HG03571 (cell line): ENCODE measurements around the gene SDCBP2.

Experiments used
- ATAC-seq: cut with Tn5 transposase; IDR thresholded peaks from one replicate; pipeline ENCODE4 v1.9.1; 2021; ENCODE audit not compliant: unreplicated experiment

The SDCBP2 gene

DNA sequence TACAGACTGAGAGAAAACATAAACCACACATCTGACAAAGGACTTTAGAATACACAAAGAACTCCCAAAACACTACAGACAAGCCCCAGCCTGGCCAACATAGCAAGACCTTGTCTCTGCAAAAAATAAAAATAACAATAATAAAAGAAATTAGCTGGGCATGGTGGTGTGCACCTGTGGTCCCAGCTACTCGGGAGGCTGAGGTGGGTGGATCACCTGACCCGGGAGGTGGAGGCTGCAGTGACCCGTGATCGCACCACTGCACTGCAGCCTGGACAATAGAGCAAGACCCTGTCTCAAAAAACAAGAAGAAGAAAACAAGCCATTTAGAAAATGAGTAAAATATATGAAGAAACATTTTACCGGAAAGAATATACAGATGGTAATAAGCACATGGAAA lies 13.1 kb downstream of the SDCBP2 start:
- no peak for ATAC-seq

DNA sequence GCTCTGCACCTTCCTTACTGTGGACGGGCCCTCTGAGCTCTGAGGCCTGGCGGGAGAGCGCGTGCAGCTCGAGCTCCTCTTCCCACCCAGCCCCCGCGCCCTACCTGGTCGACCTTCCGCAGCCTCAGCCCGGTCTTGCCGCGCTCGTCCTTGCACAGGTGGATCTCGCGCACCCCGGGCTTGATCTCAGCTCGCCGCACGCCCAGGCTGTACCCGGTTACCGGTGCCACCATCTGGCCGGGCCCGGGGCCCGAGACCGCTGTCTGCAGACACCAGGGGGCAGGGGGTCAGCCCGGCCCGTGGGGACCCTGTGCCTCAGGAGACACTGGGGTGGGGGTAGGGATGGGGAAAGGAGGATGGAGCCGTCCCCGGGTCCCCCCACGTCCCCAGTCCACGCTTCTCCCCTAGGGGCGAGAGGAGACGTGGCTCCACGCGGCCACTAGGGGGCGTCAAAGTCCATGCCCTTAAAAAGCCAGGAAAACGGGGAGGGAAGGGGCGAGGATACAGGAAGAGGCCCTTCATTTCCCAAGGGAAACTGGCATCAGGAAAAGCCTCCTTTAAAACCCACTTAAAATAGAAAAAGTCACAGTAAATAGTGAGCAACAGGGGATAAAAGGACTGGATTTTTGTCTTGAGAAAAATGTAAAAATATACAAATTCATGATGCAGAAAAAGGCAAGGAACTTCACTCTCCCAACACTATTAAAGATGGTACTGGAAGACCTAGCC lies 15.5 kb downstream of the SDCBP2 start:
- ATAC-seq, result no peak

DNA sequence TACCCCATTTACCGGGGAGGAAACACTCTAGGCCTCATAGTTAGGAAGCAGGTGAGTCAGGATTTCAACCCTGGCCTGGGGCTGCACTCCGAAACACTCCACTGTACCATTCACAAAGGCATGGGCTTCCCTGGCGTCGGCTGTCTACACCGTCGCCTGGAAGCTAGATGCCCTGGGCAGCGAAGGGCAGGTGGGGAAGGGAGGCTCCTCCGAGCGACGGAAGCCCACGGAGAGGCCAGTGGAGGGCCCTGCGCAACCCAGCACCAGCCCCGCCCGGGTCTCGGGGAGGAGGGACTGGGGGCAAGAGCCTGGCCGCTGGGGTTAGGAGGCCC lies 16.1 kb downstream of the SDCBP2 start:
- no peak for ATAC-seq

DNA sequence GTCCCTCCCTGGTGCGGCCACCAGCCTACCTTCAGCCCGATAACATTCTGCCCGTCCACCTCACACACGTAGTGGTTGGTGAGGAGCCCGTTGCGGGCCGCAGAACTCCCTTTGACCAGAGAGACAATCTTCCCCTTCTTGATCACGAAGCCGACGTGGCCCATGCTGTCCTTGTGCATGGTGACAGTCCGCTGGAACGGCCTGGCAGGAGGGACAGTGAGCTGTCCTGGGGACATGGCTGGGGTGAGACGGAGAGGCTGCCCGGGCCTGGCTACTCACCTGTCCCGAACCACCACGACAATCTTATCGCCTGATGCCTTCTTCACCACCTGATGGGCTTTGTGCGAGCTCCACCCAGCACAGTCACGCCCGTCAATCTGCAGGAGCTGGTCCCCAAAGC lies 16.6 kb downstream of the SDCBP2 start:
- no peak for ATAC-seq

DNA sequence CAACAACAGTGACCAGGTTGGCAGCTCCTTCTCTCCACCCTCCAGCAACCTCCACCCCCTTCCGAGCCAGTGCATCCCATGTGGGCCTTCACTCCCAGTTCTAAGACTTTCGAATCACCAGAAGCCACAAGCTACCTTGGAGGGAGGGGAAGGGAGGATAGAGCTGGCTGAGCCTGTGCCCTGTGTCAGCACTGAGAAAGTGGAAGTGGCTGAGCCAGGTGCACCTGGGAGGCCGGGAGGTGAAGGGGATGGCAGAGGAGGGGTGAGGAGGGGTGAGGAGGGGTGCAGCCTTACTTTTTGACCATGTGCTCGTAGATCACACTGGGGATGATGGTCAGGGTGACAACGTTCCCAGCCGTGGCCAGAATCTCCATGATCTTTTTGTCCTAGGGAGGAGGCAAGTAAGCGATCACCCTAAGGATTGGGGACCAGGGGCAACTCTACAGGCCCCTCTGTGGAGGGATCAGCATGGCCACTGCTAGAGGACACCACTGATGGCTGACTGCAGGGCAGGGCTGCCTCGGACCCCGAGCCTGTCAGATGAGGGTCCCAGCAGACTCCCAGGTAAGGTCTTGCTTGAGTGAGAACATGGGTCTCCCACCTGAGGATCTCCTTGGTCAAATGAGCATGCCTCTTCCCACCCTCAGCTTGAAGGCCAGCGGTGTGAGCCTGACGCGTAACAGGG lies 18.3 kb downstream of the SDCBP2 start:
- ATAC-seq, result no peak

DNA sequence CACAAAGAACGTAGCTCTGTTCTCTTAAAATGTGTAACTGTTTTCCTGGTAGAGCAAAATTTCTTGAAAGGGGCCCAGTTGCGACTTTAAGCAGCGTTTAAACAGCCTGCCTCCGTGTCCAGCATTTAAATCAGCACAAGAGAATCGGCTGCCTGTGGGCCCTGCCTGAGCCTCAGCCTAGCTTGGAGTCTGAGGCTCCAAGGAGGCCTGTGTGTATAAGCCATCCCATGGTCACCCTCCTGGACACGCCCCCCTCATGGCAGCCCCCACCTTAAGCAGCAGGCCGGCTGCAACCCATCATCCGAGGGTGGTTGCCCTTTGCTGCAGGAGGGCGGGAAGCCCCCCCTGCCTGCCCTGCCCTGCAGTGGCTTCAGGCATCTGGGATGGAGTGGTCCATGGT lies 18.9 kb downstream of the SDCBP2 start:
- ATAC-seq, result no peak

DNA sequence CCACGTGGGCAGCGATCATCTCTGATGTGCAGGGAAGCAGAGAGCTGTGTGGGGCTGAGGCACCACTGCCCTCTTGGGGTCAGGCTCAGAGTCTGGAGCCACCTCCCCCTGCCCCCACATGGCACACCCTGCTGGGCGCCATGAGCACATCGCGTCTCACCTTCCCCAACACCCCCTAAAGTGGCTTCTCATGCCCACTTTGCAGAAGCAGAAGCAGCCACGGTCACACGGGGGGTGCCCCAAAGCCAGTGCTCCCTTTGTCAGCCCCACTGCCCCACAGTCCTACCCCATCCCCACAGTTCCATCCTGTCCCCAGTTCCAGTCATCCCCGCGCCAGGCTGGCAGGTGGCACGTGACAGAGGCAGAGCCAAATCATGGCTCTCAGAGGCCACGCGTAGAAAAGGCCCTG lies 19.5 kb downstream of the SDCBP2 start:
- ATAC-seq, result no peak

DNA sequence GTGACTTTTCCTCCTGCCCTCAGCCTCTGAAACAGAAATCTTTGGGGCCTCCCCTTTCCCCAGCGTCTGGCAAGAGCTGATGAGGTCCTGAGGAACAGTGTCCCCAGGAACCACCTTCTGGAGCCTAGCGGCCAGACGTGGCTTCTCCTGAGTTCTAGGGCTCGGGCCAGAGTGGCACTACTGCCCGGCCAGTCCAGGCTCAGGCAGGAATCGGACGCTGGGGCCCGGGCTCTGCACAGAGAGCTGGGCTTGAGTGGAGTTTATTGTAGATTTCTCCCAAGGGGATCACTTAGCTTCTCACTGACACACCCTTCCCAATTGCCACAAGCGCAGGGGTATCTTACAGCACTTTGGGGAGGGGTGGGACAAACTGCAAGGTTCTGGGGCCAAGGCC lies 20.2 kb downstream of the SDCBP2 start:
- ATAC-seq, result no peak

DNA sequence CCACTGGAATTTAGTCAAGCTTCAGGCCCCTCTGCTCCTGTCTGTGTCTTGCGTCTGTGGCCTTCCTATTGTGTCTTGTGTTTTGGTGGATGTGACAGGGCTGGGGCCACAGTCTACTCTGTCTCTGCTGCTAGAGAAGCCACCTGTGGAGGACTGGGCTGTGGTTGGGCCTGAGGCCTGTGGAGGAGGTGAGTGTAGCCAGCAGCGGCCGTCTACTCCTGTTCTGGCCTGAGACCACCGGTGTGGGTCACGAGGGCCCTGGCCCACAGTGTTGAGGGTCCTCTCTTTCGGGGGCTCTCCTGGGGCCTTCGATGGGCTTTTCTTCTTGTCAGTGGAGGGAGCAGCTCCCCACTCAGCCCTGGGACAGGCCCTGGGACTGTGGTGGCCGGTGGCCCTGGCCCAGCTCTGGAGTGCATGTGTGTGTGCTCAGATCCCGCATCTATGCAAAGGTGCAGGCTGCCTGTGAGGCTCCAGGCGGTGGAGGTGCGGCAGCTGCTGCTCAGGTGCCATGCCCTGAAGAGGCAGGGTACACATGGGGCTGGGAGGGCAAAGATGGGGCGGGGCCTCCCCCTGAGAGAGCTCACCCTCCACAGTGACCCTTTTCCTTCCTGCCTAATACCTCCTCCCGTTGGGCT lies 20.8 kb downstream of the SDCBP2 start:
- no peak for ATAC-seq

DNA sequence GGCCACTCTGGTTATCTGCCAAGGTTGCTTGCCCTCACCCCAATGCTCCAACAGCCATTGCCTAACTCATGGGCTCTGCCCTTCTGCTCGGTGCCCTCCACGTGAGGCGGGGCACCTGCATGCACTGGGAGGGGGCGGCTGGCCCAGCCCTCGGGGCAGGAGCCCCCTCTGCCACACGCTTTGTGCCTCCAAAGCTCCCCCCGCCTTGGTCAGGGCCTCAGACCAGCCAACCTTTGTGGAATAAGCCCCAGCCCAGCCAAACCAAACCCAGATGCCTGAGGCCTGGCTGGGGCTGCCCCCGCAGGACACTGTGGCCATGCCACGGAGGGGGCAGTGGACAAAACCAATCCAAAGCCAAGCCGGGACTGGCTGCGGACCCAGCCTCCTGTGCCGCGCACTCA lies 21.4 kb downstream of the SDCBP2 start:
- no peak for ATAC-seq

DNA sequence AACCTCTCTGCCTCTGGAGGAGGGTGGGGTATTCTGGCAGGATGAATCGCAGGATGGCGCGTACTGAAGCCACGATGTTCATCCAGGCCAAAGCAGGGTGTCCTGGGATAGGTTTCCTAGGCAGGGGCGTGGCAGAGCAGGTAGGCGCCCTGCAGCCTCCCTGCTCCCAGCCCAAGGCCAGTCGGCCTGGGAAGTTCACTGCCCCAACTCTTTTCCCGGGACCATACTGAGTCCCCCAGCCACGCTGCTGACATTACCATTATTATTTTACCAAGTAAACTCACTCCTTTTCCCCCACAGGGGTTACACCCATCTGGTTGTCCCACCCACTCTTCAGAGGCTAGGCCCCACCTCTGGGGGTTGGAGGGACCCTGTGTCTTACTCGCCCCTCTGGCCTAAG lies 21.8 kb downstream of the SDCBP2 start:
- no peak for ATAC-seq

DNA sequence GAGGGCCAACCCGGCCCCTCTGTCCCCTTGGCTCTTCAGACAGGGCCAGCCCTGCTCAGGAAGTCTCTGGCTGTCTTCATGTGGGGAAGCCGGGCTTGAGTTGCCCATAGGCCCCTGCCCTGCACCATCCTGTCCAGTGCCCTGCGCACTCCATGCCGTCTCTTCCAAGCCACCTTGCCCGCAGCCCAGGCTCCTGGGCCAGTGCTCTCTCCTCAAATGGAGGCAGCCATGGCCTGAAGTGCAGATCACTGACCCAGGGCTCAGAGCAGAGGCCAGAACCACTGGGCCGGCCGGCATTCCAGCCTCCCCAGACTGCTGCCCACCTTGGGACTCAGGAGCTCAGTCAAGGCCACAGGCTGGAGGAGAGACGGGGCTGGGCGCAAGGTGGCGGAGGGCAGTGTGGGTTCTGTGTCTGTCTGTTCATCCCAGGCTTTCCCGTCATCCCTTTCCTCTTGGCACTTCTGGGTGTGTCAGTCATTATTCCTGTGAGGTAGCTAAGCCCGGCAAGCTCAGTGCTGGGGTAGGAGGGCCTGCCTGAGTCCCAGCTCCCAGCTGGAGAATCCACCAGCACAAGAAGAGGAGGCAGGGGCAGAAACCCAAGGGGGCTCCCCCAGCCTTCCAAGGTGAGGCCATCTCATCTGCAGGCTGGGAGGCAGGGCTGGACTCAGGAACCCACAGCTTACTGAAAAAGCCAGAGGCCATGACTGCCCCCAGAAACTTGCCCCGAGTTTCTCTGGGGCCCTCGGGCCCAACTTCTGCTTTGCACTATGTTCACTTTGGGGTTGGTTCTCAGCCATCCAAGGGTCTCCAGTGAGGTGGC lies 22.4 kb downstream of the SDCBP2 start:
- no peak for ATAC-seq

DNA sequence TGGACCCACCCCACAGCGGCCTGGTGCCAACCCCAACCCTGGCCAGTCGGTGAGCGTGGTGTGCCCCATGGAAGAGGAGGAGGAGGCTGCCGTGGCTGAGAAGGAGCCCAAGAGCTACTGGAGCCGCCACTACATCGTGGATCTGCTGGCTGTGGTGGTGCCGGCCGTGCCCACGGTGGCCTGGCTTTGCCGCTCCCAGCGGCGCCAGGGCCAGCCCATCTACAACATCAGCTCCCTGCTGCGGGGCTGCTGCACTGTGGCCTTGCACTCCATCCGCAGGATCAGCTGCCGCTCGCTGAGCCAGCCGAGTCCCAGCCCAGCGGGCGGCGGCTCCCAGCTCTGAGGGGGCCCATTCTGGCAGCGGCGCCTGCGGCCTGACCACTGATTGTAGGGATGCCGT lies 23.2 kb downstream of the SDCBP2 start:
- no peak for ATAC-seq

DNA sequence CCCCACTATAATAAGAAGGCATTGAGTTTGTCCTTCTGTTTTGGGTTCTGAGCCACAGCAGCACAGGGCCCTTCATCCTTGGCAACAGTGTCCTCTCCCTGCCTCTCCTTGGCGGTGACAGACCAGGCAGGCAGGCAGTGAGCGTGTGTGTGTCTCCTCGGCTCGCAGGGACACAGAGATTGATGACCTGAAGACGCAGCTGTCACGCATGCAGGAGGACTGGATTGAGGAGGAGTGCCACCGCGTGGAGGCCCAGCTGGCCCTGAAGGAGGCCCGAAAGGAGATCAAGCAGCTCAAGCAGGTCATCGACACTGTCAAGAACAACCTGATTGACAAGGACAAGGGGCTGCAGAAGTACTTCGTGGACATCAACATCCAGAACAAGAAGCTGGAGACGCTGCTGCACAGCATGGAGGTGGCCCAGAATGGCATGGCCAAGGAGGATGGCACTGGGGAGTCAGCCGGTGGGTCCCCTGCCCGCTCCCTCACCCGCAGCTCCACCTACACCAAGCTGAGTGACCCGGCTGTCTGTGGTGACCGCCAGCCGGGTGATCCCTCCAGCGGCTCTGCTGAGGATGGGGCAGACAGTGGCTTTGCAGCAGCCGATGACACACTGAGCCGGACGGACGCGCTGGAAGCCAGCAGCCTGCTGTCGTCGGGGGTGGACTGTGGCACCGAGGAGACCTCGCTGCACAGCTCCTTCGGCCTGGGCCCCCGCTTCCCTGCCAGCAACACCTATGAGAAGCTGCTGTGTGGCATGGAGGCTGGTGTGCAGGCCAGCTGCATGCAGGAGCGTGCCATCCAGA lies 24.0 kb downstream of the SDCBP2 start:
- ATAC-seq, result no peak

DNA sequence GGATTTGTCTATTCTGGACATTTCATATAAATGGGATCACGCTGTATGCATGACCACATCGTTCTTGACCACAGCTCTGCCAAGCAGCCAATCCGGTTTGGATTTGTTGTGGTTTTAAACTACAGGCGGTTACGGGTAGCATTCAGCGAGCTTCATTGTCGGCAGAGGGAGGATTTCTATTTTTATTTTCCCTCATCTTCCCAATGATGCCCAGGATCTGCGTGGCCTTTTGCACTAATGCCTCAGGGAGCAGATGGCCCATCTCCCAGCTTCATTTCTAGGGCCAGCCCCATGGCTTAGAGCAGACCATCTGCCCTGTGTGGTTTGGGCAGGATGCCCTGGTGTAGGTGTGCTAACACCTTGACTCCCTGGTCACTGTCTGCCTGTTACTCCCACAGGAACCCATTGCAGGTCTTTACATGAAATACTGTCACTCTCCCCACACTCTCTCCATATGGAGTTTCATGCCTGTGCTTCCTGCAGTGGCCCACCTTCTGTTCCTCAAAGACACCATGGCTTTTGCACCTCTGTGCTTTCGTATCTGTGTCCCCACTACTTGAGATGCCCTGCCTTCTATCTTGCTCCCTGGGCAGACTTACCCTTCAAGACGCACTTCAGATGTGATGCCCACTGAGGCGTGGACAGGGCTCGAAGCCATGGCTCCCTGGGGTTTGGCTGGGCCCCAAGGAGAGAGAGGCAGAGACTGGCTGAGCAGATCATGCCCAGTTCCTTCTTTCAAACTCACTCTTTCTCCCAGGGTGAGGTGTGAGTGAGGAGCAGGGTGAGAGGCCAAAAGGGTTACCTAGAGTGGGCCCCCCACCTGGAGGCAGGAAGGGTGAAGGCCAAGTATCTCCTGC lies 26.0 kb downstream of the SDCBP2 start:
- ATAC-seq, result no peak

DNA sequence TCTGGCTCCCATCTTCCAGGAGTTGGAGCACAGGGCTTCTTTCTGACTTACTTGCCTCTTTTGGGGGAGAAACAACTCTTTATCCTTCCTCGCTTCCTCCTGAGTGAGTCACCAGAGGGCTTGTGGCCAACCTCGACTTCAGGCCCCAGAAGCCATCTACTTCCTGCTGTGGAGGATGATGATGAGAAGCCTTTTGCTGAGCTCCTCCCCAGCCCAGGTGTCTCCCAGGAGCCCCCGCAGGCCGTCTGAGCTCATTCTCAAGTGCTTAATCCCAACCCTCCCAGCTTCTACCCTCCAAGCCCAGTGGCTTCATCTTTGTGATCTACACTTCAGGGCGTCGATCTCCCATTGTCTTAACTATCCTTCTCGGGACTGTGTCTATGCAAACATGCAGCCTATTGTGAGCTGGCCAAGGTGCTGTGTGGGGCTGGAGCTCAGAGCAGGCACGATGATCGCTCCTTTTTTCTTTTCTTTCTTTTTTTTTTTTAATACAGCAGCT lies 27.9 kb downstream of the SDCBP2 start:
- ATAC-seq, result no peak

DNA sequence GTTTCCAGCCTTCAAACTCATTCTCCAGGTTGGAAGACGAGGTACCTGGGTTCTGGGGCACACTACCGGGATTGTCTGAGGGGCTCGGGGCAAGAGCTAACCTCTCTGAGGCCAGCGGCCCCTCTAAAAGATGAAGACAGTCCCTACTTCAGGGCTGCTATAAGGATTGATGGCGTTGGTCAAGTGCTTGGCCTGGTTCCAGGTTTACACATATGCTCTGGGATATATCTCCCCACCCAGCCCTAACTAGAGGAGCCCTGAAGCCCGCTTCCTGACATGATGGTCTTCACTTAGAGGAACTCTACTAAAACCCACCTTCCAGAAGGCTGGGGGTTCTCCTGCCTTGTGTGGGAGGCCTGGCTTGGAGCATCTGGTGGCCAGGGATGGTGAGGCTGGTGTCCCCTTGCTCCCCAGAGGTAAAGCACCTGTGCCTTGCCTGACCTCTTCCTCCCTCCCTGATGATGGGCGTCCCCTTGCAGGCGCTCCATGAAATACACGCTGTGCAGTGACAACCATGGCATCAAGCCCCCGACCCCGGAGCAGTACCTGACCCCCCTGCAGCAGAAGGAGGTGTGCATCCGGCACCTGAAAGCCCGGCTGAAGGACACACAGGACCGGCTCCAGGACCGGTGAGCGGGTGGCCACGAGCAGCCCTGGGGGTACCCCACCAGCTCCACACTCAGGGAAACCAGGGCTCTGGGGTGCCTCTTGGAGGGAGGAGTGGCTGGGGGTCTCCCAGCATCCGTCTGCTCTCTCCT lies 28.7 kb downstream of the SDCBP2 start:
- ATAC-seq, result no peak

DNA sequence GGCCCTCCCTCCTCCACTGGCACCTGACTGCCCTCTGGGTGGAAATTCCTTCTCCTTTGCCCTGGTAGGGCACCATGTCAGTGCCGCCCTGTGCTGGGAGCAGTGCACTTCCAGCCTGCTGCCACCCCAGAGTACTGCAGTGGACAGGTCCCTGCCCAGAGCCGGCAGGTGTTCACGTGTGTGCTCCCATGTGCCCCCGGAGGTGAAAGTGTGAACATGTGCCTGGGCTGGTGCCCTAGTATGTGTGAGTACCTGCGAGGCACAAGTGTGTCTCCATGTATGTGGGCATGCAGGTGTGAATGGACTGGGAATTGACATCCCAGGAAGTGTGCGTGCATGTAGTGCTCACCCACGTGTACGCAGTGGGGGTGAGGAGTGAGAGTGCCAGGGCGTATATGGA lies 29.4 kb downstream of the SDCBP2 start:
- ATAC-seq, result no peak

DNA sequence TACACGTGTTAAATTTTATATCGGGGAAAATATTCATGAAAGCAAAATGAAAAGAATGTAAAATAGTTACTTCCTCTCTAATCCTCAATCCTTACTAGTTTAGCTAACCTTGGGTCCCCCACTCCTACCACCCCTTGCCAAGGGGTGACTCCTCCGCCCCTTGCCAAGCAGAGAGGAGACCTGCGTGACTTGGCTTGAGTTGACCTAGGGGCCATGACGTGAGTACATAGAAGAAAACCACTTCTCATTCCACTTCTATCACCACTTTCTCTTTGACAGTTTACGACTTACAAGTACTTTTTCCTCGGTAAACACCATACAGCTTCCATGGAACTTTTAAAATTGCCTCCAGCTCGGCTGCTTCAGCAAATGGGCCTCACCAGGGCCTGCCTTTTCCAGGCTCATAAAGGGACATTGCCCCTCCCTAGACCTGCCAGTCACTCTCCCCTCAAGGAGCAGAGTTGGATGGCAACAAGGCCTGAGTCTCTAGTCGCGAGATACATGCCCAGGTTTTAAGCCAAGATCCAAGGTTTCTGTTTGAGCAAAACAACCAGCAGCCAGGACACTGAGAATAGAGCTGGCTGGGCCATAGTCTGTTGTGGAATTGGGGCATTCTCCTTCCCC lies 29.9 kb downstream of the SDCBP2 start:
- no peak for ATAC-seq
